Astrocyte of the hippocampus (primary cell): ENCODE results near the gene TMEM63C.
A peak's percentile ranks its signal among the peaks of the same experiment; 100 is the strongest.

ENCODE experiments used
- DNase-seq: peaks from one replicate; pipeline ENCODE4 v3.0.0; 2011; ENCODE audit warnings: low read depth, low spot score

TMEM63C gene

DNA sequence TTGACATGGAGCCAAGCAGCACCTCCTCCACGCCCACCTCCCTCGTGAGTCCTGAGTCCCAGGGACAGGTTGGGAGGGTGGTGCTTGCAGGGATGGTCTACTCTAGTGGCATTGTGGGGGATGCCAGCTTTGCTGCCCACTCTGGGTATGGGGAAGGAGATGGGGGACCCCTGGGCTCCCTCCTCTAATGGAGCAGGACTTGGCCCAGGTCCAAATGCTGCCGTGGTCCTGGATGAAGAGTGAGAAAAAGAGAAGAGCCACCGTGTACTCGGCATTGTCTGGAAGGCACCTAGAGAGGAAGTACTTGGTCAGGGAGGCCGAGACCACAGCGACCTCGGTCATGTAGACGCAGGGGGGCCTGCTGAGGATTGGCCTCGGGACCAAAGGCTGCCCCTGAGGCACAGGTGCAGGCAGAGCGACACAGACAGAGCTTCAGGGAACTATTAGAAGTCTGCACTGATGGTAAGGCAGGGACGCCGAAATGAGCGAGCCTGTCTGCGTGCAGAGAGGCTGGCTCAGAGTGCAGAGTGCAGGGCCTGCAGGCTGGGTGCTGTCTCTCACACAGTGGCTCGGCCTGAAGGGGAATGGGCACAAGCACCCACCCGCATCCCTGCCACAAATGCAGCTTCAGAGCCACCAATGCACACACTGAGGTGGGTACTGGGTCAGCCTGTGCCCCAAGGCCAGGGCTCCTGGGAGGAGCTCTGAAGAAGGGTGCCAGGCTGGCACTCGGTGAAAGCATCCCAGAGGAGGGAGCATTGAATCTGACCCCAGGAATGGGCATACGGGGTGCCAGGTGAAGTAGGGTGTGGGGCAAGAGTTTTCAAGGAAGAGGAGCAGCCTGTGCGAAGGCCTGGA, 72.0 kb downstream of the TMEM63C start:
- no peak for DNase-seq

- no peak for DNase-seq
Observed at GRCh38 chr14:77256694-77257093, 75.1 kb downstream of the TMEM63C start.

- no peak for DNase-seq
Observed at GRCh38 chr14:77257700-77258099, 76.1 kb downstream of the TMEM63C start.

GRCh38 chr14:77258566-77258965, 77.0 kb downstream of the TMEM63C start:
- DNase-seq = no peak

DNA sequence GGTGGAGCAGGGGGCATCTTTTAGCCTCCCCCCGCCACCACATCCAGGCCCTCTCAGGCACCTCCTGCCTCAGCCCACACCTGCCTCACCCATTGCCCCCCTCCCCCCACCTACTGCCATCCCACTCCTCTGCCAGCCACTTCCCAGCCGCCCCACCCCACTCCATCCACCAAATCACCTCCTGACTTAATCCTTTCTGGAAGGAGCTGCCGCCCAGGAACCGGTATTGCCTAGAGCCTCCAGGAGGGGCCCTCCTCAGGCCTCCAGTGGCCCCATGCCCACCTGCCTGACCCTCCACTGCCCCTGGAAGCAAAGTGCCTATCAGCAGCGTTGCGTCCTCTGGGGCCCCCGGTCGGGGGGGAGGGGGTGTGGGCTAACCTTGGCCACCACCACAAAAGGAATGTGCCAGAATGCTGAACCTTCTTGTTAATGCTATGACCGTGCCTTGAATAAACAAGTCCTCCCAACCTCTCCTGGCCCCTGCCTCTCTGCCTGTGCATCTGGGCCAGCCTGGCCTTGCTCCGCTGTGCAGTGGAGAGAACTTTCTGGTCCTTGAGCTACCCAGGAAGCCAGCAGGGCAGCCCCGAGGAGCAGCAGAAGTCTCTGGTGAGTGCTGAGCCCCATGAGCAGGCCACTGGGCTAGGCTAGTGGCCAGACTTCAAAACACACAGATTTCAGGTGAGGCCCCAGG, 77.6 kb downstream of the TMEM63C start:
- no peak for DNase-seq

GRCh38 chr14:77260199-77260598, 78.6 kb downstream of the TMEM63C start:
- DNase-seq = no peak

DNA sequence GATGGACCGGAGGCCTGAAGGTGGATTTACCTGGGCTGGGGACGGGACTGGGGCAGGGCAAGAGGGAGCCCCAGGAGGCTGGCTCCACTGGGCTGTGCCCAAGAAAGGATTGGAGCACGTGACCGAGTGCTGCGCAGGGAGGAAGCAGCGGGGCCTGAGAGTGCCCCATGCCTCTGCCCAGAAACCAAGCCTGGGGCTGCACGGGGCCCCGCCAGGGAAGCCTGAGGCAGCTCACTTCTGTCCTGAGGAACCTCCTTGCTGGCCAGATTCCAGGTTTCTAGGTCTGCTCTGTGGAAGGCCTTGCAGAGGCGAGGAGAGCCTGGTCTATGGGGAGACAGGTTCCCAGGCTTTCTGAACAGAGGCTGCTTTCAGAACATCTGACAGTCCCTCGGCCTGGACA, 79.0 kb downstream of the TMEM63C start:
- DNase-seq = peak; percentile 16

DNA sequence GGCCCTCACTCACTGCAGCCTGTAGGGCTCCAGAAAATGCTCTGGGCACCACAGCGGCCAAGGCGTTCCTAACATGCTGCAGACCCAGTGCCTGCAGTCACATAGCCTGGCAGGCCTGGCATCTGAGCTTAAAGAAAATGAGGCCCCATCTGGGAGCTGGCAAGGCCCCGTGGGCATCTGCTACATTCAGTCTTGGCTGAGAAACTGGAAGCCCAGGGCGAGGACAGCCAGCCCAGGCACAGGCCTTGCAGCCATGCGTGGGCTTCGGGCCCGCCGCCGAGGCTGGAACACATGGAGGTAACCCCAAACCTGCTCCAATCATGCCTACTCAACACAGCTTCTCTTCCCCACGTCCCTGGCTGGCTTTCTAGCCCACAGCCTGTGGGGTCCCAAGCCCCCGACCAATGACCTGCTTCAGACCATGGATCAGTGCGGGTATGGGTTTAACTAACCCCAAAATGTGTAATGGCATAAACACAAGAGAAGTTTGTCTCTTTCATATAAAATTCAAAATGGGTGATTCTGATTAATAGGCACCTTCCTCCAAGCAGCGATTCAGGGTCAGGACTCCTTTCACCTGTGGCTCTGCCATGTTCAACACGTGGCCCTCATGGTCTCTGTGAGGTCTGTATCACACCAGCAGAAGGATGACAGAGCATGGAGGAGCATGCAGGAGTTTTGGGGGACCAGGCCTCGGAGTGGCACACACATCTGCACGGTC, 83.0 kb downstream of the TMEM63C start:
- DNase-seq = no peak

DNA sequence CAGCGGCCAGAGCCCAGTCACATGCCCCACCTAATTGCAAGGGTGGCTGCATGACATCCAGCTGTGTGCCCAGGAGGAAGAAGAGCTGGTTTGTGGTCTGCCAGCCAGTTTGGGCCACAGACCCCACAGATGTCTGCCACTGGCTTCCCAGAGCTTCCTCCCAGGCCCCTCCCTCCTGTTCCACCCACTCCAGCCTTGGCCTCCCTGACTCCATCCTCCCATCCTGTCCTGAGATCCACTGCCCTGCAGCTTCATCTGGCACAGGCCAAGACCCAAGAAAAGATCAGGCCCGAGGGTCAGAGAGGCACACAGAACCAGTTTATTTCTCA, 83.6 kb downstream of the TMEM63C start:
- DNase-seq = no peak

- DNase-seq = no peak
Observed at GRCh38 chr14:77265561-77266335, 84.2 kb downstream of the TMEM63C start.

- DNase-seq = no peak
Observed at GRCh38 chr14:77266336-77266735, 84.7 kb downstream of the TMEM63C start.

- DNase-seq = no peak
Observed at GRCh38 chr14:77267937-77268699, 86.5 kb downstream of the TMEM63C start.

GRCh38 chr14:77268989-77269600, 87.5 kb downstream of the TMEM63C start:
- no peak for DNase-seq

GRCh38 chr14:77270361-77271112, 88.9 kb downstream of the TMEM63C start:
- peak; percentile 16 for DNase-seq

DNA sequence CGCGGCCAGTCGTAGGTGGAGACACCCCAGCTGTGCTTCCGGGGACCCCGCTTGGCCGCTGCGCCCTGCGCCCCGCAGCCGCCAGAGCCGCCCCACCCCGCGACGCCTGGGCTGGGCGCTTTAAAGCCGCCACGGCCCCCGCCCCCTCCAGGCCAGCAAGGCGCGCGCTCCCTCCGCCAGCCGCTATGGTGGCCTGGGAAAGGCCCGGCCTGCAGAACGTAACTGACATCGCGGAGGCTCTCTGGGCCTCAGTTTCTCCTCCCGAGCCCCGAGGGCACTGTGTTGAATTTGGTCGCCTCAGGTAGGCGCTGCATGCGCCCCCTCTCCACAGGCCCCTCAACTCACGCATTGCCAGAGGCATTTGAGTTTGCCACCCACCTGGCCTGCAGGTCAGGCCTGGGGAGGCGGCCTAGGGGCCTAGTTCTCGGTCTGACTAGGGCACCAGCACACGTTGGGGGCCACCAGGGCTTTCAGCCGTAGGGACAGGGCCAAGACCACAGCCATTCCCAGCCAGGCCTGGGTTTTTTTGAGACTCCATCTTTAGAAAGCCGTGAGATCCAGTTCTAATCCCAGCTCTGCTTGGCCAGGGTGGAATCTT, 89.6 kb downstream of the TMEM63C start, which contains the start of gene NGB:
Gene NGB (minus strand): TSS at position 94 of the 598 bp plus-strand sequence. CDS start 269 bp downstream, outside the sequence.
- DNase-seq = no peak

DNA sequence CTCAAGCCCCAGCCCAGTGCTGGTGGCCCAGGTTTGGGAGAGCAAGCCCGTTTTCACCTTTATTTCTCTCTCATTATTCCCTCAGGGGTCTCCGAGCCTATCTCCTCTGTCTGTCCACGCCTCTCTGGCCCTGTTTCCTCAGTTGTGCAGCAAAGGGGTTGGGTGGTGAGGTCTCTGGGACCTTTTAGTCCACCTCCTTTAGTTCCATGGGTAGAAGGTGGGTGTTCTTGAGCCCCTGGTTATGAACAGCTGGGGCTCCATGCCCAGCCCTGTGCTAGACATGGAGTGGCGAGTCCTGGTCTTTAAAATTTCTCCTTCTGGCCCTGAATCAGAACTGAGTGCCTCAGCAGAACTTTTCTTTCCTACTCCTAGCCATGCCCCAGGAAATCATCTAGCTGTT, 90.7 kb downstream of the TMEM63C start:
- no peak for DNase-seq

DNA sequence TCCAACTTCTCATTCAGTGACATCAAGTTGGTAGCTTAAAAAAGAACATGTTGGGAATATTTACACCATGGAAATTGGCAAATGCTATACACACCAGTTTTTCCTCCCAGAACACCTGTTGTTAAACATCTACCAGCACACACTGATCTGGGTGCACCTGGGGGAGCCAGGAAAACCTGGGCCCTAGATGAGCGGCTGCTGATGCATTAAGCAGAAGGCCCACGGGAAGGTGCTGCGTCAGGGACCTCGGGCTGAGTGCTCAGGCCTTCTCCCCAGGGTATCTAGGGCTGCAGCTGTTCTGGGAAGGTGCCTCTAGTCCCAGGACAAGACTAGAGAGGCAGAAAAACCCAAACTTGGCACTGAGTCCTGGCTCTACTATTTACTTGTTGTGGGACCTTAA, 92.2 kb downstream of the TMEM63C start:
- DNase-seq = no peak

GRCh38 chr14:77275041-77275580, 93.5 kb downstream of the TMEM63C start:
- no peak for DNase-seq

GRCh38 chr14:77275601-77276017, 94.0 kb downstream of the TMEM63C start:
- no peak for DNase-seq
